Glutamatergic neuron (in vitro differentiated cells): ENCODE measurements around the gene SLC5A12. TPM values are rescaled to one million over a fixed set of nuclear protein-coding genes. Genes with fewer than 3 reads are reported as not detected.

Experiments
- DNase-seq: peaks from one replicate; pipeline ENCODE4 v3.0.0; 2022
- H3K27ac Mint-ChIP-seq: one replicate; pipeline ENCODE4 v1.8.0; 2020; ENCODE audit warnings: mild to moderate bottlenecking, mixed read lengths, inconsistent platforms; ENCODE audit not compliant: unreplicated experiment
- H3K27me3 Mint-ChIP-seq: one replicate; pipeline ENCODE4 v1.8.0; 2020; ENCODE audit warnings: mild to moderate bottlenecking, moderate library complexity, mixed read lengths, inconsistent platforms; ENCODE audit not compliant: unreplicated experiment
- H3K36me3 Mint-ChIP-seq: one replicate; pipeline ENCODE4 v1.8.0; 2020; ENCODE audit warnings: mild to moderate bottlenecking, mixed read lengths, inconsistent platforms; ENCODE audit not compliant: unreplicated experiment
- H3K4me1 Mint-ChIP-seq: one replicate; pipeline ENCODE4 v1.8.0; 2020; ENCODE audit warnings: mild to moderate bottlenecking, low read depth, mixed read lengths, inconsistent platforms; ENCODE audit not compliant: unreplicated experiment
- H3K4me3 Mint-ChIP-seq: one replicate; pipeline ENCODE4 v1.8.0; 2020; ENCODE audit warnings: mild to moderate bottlenecking, mixed read lengths, inconsistent platforms; ENCODE audit not compliant: unreplicated experiment
- H3K9me3 Mint-ChIP-seq: one replicate; pipeline ENCODE4 v1.8.0; 2020; ENCODE audit warnings: mild to moderate bottlenecking, moderate library complexity, mixed read lengths, inconsistent platforms; ENCODE audit not compliant: unreplicated experiment
- total RNA-seq: library from RNA; stranded (reverse); fragmentation: NEBNext Ultra II Directional; extraction: Animal tissue kit (Norgen Biotek cat#: 25700); gene quantifications from one replicate; pipeline ENCODE4 v1.2.1, GENCODE V29; 2021; ENCODE audit not compliant: unreplicated experiment
- TF ChIP-seq, protein P1 (sequence below): fragments of 200-600 bp; sonication (generic); IDR thresholded peaks from one replicate; pipeline ENCODE4 v1.5.0; 2021; ENCODE audit not compliant: partially characterized antibody, unreplicated experiment

The SLC5A12 gene
- total RNA-seq, 1 donor from 2014 or later, result 0.66 TPM

DNA sequence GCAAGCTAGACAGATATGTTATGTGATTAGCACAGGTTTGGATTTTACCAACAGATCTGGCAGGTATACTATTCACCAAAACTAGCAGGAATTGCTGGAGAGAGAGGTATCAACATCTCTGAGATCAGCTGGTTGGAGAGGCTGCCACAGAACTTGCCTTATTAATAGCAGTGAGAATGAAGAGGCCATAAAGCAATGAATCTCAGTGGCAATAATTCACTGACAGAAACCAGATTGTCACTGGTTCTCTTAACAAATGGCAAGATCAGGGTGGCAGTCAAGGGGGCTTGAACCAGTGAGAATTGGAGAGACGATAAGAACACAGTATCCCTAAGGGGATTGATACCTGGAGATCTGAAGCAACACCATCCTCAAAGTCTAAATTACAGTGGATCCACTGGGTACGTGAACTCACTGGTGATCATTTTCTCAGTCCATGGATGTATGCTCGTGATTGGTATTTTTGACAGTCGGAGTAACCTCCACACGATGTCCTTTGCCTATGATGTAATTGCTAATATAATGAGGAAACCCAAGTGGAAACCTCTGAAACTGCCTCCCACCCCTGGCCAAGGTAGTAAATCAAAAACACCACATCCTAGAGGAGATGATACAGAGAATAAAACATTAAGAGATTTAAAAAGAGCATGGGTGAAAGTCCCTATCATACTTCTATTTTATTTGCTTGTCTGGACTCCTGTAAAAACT, 17.7 kb upstream of the SLC5A12 start:
- Mint-ChIP-seq H3K4me1 (no peaks in the 10 kb centered on the region), H3K27ac (no peak overlapping the region), H3K27me3 (no peaks in the 10 kb centered on the region), H3K4me3 (no peak overlapping the region), H3K36me3 (no peaks in the 10 kb centered on the region), H3K9me3 (no peaks in the 10 kb centered on the region)
- DNase-seq, result no peak
- TF ChIP-seq, protein P1, sequence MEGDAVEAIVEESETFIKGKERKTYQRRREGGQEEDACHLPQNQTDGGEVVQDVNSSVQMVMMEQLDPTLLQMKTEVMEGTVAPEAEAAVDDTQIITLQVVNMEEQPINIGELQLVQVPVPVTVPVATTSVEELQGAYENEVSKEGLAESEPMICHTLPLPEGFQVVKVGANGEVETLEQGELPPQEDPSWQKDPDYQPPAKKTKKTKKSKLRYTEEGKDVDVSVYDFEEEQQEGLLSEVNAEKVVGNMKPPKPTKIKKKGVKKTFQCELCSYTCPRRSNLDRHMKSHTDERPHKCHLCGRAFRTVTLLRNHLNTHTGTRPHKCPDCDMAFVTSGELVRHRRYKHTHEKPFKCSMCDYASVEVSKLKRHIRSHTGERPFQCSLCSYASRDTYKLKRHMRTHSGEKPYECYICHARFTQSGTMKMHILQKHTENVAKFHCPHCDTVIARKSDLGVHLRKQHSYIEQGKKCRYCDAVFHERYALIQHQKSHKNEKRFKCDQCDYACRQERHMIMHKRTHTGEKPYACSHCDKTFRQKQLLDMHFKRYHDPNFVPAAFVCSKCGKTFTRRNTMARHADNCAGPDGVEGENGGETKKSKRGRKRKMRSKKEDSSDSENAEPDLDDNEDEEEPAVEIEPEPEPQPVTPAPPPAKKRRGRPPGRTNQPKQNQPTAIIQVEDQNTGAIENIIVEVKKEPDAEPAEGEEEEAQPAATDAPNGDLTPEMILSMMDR, result no peak

DNA sequence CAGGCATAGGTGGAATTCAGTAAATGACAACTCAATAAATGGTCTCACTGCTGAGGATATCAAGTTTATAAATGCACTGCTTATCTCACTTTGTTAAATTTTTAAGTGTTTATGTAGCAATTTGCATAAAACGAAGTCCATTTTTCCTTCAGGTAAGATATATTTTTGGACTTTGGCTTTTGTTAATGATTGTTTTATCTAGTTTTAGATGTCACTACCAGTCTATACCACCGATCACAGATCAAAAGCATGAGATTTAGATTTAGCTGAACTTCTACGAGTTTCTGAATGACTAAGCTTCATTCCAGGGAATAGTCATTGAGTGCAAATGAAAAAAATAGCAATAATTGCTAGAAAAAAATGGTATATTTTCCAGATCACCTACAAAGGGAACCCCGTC, 12.8 kb upstream of the SLC5A12 start:
- Mint-ChIP-seq H3K27me3 (no peaks in the 10 kb centered on the region), H3K9me3 (no peaks in the 10 kb centered on the region), H3K27ac (no peak overlapping the region), H3K4me3 (no peak overlapping the region), H3K36me3 (no peaks in the 10 kb centered on the region), H3K4me1 (peaks cover 2% of the 10 kb centered on the region)
- DNase-seq, result no peak
- TF ChIP-seq, protein P1, result no peak

DNA sequence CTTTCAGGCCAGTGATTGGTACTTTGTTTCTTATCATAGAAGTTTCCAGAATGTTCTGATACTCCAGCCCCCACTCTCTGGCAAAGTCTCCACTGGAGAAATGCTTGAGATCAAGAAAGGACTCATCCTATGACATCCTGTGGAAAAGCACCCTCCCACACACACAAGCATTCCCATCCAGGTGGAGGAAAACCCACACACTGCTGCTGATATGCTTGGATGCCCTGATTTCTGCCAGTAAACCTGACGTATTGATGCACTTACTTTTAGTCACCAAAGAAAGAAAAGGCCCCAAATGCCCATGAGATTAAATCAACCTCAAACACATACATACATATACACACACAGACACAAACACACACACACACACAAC, 9.2 kb upstream of the SLC5A12 start:
- Mint-ChIP-seq H3K4me1 (peaks cover 2% of the 10 kb centered on the region), H3K27me3 (no peaks in the 10 kb centered on the region), H3K36me3 (no peaks in the 10 kb centered on the region), H3K4me3 (no peak overlapping the region), H3K27ac (no peak overlapping the region), H3K9me3 (no peaks in the 10 kb centered on the region)
- TF ChIP-seq, protein P1, result no peak
- DNase-seq, result no peak

DNA sequence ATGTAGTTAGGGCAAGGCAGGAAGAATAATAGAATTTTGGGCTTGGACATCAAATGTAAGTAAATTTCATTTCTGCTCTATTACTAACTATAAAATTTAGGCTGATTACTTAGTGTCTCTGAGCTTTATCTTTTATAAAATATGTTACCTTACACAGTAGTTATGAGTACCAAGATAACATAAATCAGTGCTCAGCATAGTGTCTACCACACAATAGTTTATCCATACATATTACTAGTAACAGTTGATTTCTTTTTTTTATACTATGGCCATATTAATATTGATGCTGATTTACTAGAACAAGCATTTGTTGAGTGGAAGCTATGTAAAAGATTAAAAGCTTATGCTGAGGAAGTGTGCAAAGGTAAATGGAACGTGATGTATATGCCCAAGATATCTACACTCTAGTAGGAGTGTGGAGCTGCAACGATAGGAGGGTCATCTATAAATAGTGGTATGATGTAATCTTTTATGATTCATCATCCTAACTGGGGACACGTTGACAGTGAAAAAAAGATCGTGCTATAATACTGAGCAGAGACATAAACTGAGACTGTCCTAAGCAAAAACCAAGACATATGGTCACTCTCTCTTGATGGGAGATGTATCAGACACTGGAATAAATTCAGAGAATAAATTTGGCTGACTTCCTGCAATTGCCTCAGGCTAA, 8.7 kb upstream of the SLC5A12 start:
- no peaks in the 10 kb centered on the region for H3K9me3 Mint-ChIP-seq
- no peaks in the 10 kb centered on the region for H3K36me3 Mint-ChIP-seq
- no peak for DNase-seq
- H3K4me3 Mint-ChIP-seq, result no peak overlapping the region
- no peaks in the 10 kb centered on the region for H3K27me3 Mint-ChIP-seq
- peaks cover 2% of the 10 kb centered on the region for H3K4me1 Mint-ChIP-seq
- TF ChIP-seq, protein P1, result no peak
- no peak overlapping the region for H3K27ac Mint-ChIP-seq

DNA sequence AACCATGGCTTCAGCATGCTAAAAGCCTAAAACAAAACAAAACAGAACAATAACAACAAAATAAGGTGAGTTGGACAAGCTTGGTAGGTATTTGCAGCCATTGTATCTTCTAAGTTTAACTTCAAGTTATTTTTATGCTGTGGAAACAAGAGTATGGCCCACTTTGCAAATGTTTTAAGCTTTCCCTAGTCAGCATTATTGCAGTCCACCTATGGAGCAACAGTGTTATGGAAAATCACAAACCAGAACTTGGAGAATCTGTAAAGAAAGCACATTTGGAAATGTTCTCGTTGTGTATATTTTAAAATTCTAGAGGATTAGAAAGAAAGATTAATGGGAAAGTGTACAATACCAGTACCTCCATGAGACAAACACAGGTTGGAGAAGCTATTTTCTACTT, 7.4 kb upstream of the SLC5A12 start:
- TF ChIP-seq, protein P1, result no peak
- no peak for DNase-seq
- no peaks in the 10 kb centered on the region for H3K36me3 Mint-ChIP-seq
- peaks cover 2% of the 10 kb centered on the region for H3K4me1 Mint-ChIP-seq
- H3K27me3 Mint-ChIP-seq, result no peaks in the 10 kb centered on the region
- H3K9me3 Mint-ChIP-seq, result no peaks in the 10 kb centered on the region
- no peak overlapping the region for H3K4me3 Mint-ChIP-seq
- H3K27ac Mint-ChIP-seq, result no peak overlapping the region
